ENCODE results near the gene AGAP4.
"Not testable (repeated sequence)": the region's sequence is repeated elsewhere in the genome, so short reads cannot be mapped to it uniquely, and the experiment has no call there.

Gene AGAP4

DNA sequence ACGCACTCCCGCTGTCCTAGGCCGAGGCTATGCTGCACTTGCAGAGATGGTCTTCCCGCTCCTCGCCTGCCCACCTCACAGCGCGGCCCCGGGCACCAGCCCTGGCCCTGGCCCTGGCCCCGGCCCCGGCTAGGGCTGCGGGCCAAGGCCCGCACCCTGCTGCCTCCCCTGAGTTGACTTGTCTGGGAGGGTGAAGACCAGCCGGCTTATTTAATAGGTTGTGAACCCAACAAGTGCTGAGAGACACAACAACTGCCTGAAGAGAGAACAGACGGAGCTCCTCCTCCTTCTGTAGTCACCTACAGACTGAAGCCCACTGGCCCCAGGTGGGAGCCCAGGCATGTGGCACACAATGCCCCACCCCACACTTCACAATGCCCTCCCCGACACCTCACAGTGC is at the start of gene AGAP4:
TSS of gene AGAP4 (minus strand) at position 101 of the 400 bp plus-strand sequence. CDS start 153 bp downstream, outside the sequence.
- in situ Hi-C loops (cut with MboI; ENCODE audit: low sequenced_read_pairs) = not testable (repeated sequence)

DNA sequence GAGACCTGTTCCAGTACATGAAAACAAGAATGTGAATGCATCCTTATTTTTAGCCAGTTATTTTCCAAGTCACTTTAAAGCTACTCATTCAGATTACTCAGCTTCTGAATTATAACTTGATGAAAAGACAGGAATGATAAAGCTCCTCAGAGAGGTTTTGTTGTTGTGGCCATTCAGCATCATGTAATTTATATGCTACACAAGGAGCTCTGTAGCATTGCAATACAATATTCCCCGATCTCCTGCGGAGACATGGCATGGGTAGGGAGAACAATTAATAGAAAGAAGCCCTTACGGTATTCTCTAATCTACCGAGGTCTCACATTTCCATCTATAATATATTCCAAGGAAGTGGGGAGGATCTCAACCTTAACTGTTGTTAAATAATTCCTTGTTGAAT is 43.4 kb upstream of the AGAP4 start:
- in situ Hi-C loops (cut with MboI; ENCODE audit: low sequenced_read_pairs) = not testable (repeated sequence)

DNA sequence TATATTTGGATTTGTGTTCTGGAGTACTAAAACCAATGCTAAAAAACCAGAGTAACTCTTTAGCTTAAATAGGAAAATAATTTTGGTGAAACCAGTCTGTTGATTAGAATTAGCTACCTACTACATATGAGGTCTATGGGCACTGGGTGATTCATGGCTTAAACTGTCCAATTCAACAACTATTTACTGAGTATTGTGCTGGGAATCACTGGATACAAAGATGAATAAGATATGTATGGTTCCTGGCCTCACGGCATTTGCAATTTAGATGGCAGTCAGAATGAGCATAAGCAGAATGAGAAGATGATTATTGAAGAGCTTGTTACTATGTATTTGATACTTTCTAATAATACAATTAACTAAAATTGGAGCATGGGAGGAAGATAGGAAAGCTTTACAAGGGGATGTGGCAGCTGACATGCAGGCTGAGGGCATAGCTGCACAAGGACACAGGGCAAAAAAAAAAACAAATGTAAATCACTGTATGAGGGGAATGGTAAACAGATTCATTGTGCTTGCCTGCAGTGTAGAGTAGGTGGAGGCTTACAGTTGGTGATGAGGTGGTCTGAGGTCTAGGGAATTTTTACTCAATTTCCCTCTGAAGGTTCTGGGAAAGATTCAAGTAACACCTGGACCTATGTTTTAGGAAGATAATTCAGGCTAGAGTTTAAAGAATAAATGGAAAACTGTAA is 42.4 kb upstream of the AGAP4 start:
- in situ Hi-C loops (cut with MboI; ENCODE audit: low sequenced_read_pairs) = not testable (repeated sequence)

DNA sequence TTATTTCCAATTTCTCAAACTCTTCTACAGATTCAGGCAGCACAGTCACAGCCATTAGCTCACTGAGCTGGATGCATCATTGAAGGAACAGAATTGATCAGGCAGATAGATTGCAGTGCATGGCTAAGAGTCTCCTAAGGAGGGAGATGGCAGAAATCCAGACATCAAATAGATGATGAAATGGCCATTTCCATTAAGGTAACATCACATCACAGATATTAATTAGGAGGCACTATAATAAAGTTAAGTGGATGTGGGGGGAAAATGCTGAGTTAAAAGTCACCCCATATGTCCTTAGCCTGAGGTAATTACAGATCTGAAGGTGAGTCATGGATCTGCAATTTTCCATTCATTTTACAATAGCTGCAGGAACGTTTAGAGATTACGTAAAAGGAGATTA is 35.6 kb upstream of the AGAP4 start:
- in situ Hi-C loops (cut with MboI; ENCODE audit: low sequenced_read_pairs) = not testable (repeated sequence)

DNA sequence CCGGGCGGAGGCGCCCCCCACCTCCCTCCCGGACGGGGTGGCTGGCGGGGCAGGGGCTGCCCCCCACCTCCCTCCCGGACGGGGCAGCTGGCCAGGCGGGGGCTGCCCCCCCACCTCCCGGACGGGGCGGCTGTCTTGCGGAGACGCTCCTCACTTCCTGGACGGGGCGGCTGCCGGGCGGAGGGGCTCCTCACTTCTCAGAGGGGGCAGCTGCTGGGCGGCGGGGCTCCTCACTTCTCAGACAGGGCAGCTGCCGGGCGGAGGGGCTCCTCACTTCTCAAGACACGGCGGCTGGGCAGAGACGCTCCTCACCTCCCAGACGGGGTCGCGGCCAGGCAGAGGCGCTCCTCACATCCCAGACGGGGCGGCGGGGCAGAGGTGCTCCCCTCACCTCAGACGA is 18.1 kb upstream of the AGAP4 start:
- in situ Hi-C loops (cut with MboI; ENCODE audit: low sequenced_read_pairs) = not testable (repeated sequence)

DNA sequence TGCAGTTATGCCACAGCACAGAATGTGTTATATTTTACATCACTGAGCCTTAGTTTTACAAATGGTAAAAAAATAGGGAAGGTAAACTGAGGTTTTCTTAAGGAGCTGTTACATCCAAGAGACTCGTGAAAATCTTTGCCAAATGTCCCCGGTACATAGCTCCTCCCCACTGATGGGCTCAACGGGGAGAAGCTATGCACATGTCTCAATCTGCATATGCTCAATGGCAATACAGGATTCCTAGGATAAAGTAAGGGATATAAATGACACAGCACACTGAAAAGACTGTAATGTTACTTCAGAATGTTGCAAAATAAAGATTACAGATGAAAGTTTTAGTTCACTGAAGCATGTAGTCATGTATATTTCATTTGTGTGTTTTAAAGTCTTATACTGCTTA is 17.0 kb upstream of the AGAP4 start:
- in situ Hi-C loops (cut with MboI; ENCODE audit: low sequenced_read_pairs) = not testable (repeated sequence)

DNA sequence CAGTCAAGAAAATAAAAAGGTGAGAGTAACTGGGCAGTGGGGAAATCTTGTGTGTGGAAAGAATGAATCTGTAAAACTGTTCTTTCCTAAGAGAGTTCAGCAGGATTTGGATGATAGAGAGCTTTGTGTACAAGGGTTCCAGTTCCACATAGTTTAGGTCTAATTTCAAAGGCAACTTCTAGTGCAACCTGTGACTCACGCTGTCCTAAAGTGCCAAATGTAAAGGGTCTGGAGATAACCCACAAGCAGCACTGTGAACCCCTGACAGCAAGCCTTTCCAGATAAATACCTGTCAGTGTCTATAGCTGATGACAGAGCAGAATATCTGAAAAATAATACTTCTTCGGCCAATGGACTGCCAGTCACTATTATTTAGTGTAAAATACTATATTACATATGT is 16.3 kb upstream of the AGAP4 start:
- in situ Hi-C loops (cut with MboI; ENCODE audit: low sequenced_read_pairs) = not testable (repeated sequence)

DNA sequence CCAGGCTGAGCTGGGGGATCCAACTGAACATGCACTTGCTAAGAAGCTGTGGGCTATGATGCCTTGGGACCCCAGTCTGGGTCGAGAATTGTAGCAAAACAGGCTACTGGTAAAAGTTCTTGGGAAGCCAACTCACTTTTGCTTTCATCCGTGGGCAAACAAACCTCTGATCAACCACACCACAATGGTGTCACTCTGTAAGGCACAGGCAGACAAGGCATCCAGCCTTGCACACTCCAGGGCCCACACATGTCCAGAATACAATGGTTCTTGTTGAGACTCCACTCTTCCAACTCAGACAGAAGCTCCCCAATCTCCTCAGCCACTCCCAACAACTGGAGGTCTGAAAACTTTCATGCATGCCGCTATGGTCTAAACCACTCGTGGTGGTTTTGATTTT is 10.6 kb upstream of the AGAP4 start:
- in situ Hi-C loops (cut with MboI; ENCODE audit: low sequenced_read_pairs) = not testable (repeated sequence)

DNA sequence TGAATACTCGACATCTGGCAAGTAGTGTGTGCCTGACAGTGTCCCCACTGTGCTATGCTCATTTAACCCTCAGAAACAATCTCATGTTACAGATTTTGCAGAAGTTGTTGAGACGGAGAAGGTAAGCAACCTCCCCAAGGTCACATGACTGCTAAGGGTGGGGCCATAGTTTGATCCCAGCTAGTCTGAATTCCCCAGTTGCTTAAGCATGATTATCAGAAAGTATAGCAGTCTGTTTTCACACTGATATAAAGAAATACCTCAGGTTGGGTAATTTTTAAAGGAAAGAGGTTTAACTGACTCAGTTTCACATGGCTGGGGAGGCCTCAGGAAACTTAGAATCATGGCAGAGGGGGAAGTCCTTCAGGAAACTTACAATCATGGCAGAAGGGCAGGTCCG is 1.2 kb upstream of the AGAP4 start:
- in situ Hi-C loops (cut with MboI; ENCODE audit: low sequenced_read_pairs) = not testable (repeated sequence)

DNA sequence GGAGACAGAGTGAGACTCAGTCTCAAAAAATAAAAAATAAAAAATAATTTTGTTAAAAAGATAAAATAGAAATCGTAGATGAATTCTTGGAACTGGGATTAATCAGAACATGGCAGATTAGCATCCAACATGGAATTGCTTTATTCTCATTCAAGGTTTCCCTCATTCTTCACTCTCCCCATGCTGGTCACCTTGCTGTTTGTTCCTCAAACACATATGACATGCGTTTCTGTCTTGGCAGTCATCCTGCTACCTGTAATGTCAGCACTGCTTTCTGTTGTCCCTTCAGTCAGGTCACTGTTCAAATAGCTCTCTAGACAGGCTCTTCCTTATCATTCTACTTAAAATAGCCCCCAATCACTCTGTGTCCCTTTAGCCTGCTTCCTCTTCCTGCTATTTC is 24.4 kb downstream of the AGAP4 start:
- in situ Hi-C loops (cut with MboI; ENCODE audit: low sequenced_read_pairs) = not testable (repeated sequence)

DNA sequence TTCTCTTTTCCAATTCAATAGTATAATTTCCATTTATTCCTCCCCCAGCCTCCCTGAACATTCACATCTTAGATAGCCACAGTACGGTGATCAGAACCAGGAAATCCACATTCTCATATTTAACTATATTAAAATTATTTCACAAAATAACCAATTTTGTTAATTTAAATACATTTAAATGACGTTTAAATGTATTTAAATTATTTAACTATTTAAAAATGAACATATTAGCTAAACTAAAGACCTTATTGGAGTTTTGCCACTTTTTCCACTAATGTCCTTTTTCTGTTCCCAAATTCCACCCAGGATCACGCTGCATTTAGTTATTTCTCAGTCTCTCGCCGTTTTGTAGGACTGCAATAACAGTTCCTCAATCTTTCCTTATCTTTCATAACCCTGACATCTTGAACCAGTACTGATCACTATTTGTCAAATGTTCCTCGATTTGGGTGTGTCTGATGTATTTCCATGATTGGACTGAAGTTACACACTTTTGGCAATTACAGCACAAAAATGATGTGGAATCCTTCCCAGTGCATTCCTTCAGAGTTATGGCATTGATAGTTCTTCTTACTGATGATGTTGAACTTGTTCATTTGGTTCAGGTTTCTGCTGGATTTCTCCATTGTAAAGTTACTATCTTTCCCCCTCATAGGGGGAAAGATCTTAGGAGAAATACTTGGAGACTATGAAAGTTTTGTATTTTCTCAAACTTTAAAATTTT is 27.0 kb downstream of the AGAP4 start:
- in situ Hi-C loops (cut with MboI; ENCODE audit: low sequenced_read_pairs) = not testable (repeated sequence)

DNA sequence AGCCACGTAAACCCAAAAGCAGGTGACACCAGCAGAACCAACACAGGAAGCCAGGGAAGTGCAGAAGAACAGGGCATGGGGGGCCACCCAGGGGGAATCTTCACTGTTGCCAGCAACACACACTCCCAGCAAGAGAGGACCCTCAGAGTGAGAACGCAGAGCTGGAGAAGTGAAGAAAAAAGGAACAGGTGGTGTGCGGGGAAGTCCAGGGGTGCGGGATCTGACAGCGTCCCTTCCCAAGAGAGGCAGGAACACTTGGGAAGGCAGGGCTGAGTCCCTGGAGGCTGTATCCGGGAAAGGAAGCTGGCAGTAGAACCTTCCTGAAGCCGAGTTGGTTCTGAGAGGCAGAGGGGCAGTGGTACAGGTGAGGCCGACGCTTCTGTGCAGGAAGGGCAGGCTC is 27.7 kb downstream of the AGAP4 start:
- in situ Hi-C loops (cut with MboI; ENCODE audit: low sequenced_read_pairs) = no loop called here

DNA sequence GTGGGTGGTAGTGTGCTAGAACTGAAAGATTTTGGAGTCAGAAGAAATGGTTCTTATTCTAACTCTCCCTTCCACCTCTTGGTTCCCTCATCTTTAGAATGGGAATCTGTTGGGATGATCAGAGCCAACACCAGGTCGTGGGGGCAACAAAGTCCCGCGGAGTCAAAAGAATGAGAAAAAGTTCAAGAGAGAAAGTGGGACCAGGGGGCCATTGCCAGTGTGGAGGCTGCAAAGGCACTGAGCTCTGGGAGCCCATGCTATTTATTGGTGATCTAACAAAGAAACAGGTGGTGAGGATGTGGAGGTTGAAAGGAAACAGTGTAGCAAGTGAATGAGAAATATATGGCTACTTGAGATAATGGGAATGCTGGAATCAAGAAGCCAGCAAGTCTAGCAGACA is 29.4 kb downstream of the AGAP4 start:
- in situ Hi-C loops (cut with MboI; ENCODE audit: low sequenced_read_pairs) = no loop called here

DNA sequence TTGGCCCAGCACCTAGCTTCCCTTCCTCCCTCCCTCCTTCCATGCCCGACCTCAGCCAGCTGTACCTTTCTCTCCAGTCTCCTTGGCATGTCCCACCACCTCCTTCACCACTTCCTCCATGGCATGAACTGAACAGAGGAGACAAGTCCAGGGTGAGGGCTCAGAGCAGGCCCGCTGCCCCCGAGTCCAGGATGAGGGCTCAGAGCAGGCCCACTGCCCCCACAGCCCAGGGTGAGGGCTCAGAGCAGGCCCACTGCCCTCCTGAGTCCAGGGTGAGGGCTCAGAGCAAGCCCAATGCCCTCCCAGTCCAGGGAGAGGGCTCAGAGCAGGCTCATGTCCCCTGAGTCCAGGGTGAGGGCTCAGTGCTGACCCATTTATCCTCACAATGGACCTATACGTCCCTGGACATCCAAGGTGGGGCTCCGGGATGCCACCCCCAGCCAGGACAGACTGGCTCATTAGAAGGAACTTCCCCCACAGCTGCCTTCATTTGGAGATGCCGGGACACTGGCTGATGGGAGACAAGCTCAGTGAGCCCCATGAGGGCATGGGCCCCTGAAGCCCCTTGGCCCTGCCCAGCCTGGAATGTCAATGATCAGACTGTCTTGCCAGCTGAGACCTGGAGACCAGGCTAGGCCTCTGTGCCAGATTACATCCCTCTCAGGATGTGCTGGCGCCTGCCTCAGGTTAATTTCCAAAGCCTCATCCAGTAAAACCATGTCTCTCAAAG is 30.0 kb downstream of the AGAP4 start:
- in situ Hi-C loops (cut with MboI; ENCODE audit: low sequenced_read_pairs) = no loop called here

DNA sequence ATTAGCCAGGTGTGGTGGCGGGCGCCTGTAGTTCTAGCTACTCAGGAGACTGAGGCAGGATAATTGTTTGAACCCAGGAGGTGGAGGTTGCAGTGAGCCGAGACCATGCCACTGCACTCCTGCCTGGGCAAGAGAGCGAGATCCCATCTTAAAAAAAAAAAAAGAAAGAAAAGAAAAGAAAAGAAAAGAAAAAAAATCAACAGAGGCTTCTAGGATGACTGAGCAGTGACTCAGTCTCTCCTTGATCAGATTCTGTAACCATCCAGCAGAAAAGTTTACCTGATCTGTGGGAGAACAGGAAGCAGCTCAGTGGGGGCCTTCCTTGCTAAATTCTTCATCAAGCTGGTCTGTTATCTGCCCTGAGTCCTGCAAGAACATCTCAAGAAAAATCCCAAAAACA is 33.2 kb downstream of the AGAP4 start:
- in situ Hi-C loops (cut with MboI; ENCODE audit: low sequenced_read_pairs) = not testable (repeated sequence)

DNA sequence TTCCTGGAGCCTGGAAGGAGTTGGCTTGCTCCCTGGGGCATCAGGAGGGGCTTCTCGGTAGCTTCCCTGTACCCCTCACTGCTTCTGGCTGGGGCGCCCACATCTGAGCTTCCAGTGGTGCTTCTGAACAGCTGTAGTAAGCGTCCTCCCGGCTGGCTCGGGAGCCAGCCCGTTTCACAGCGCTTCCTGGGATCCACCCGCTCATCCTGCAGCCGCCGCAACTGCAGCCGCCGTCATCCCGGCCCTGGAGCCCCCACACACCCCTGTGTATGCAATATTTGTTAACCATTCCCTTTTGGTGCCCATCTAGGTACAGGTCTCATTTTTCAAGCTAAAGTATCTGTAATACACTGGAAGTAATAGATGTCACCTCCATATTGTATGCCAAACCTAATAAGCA is 34.3 kb downstream of the AGAP4 start:
- in situ Hi-C loops (cut with MboI; ENCODE audit: low sequenced_read_pairs) = not testable (repeated sequence)

DNA sequence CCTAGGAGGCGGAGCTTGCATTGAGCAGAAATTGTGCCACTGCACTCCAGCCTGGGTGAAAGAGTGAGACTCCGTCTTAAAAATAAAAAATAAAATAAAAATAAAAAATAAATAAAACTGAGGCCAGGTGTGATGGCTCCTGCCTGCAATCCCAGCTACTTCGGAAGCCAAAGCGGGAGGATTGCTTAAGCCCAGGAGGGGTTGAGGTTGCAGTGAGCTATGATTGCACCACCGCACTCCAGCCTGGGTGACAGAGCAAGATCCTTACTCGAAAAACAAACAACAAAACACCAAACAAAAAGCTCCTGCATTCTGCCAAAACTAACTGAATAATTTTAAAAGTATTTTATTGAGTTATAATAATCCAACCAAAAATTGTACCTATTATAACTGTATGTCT is 36.2 kb downstream of the AGAP4 start:
- in situ Hi-C loops (cut with MboI; ENCODE audit: low sequenced_read_pairs) = no loop called here

DNA sequence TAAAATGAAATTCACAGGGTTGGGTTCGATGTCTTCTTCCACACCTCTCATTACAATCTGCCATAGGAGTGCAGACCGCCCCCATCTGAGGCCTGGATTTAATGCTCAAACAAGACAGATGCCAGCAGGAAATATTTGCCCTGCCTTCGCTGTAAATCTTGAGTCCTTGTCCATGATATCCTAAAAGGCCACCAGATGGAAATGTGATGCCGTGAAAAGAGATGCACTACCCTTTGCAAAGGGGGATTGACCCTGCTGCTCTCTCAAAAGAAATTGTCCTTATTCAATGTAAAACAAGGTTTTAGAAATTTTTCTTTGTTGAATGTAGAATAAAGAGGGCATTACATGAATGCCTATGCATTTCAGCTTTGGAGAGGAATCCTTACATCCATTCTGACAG is 37.5 kb downstream of the AGAP4 start:
- in situ Hi-C loops (cut with MboI; ENCODE audit: low sequenced_read_pairs) = no loop called here

DNA sequence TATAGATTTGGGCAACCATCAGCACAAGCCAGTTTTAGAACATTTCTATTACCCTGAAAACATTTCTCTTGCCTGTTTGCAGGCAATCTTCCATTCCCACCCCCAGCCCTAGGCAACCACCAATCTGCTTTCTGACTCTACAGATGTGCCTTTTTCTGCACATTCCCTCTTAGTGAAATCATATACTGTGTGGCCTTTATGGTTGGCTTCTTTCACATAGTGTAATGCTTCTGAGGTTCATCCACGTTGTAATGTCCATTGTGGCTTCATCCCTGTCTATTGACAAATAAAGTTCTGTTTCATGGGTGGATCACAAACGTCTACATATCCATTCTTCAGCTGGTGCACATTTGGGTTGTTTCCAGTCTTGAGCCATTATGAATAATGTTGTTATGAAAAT is 42.3 kb downstream of the AGAP4 start:
- in situ Hi-C loops (cut with MboI; ENCODE audit: low sequenced_read_pairs) = not testable (repeated sequence)

DNA sequence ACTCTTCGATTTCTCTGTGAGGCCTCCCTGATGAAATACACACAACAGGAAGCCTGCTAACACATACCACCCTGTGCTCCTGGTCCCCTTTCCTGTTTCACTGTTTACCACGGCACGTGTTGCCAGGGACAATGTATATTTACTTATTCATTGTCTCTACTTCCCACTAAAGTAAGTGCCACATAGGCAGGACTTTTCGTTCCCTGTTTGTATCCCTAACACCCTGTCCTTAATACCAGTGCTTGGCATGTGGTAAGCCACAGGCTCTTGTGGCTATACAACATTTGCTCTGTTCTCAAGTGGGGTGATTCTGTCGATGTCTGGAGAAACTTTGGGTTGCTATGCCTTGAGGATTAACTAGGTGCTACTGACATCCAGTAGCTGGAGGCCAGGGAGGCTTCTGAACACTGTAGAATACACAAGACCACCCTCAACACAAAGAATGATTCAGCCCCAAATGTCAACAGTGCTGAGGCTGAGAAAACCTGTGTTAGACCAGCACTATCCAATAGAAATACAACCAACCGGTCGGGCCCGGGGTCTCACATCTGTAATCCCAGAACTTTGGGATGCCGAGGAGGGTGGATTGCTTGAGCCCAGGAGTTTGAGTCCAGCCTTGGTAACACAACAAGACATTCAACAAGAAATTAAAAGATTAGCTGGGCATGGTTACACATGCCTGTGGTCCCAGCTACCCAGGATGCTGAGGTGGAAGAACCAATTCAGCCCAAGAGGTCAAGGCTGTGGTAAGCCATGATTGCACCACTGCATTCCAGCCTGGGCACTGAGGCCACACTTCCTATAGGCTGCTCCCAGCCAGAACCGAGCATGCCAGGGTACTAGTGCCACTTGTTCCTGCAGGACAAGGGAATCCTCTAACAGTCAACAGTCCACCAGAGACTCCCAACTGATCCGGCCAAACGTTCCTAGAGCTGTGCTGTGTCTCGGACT is 44.0 kb downstream of the AGAP4 start:
- in situ Hi-C loops (cut with MboI; ENCODE audit: low sequenced_read_pairs) = not testable (repeated sequence)

DNA sequence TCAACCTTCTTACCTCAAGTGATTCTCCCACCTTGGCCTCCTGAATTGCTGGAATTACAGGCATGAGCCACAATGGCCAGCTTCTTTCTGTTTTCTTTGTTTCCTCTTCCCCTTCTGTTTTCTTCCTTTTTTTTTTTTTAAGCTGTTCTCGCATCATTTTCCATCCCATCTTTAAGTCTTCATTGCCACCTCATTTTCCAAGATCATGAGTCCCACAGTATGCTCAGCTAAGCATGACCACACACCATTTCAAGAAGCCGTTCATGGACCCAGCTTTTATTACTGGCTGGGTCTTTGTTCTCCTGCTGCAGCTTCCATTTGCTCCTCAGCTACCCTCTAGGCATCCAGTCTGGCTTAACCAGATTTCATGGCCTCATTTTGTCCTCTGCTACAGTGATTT is 52.5 kb downstream of the AGAP4 start:
- in situ Hi-C loops (cut with MboI; ENCODE audit: low sequenced_read_pairs) = not testable (repeated sequence)

All from hTERT RPE-1 (cell line).